K562 (cell line): ENCODE measurements around the gene PEX11A. TPM values are rescaled to one million over a fixed set of nuclear protein-coding genes. Genes with fewer than 3 reads are reported as not detected.

ENCODE experiments used
- ATAC-seq: fragments of 200-7000 bp; cut with Tn5 transposase; 3 replicates; pipeline ENCODE4 v1.9.1; 2020; ENCODE audit warnings: moderate library complexity
- BruUV-seq: library from RNA; stranded (reverse); fragments of 400-500 nt; replicated peaks from 2 replicates; lab custom pipeline; 2021; lab: Mats Ljungman, UMichigan
- CTCF ChIA-PET: fragments of 300-600 bp; formaldehyde crosslinking; extraction: SDS; loops from one replicate; lab custom pipeline; 2021; ENCODE audit warnings: low intra/inter-chr PET ratio; lab: Yijun Ruan, JAX
- POLR2A ChIA-PET: fragments of 300-600, 350-650 bp; sonication (Branson Sonifier 250); formaldehyde crosslinking; extraction: SDS; loops from one replicate; lab custom pipeline; 2021; ENCODE audit warnings: antibody characterized with exemption, inconsistent platforms; lab: Yijun Ruan, JAX
- DNase-seq, 4 experiments: peaks; one replicate each; pipeline versions ENCODE4 v3.0.0 to v3.0.0-alpha.2; 2011 to 2018; ENCODE audit warnings: low spot score in 3 of 4, mixed read lengths in 3 of 4; ENCODE audit errors: extremely low read depth in 1 of 4
- FAIRE-seq: peaks from 2 replicates; lab custom pipeline; 2011; peaks lifted over from hg19 to GRCh38; lab: Jason Lieb, UNC
- H2AFZ ChIP-seq: 2 replicates; pipeline ENCODE4 v1.6.0; 2011; ENCODE audit warnings: low read depth, low read length, control low read depth, inconsistent platforms
- H3K27ac ChIP-seq: fragments of 200-600 bp; 3 replicates; pipeline ENCODE4 v1.8.0; 2011; ENCODE audit warnings: low read depth, mild to moderate bottlenecking, control low read depth, inconsistent platforms, low read length, moderate library complexity, mixed read lengths; ENCODE audit errors: extremely low read depth
- H3K27me3 ChIP-seq, 2 experiments: fragments of 300-600 bp in 1 of 2; 2 replicates in 1 of 2; 3 replicates in 1 of 2; pipeline versions ENCODE4 v1.6.0 to v1.8.0; 2011; ENCODE audit warnings: inconsistent platforms in 2 of 2, low read length in 2 of 2, mild to moderate bottlenecking in 1 of 2, mixed read lengths in 1 of 2, moderate library complexity in 1 of 2; ENCODE audit not compliant: control insufficient read depth in 2 of 2, insufficient read depth in 2 of 2
- H3K36me3 ChIP-seq: fragments of 300-600 bp; 3 replicates; pipeline ENCODE4 v1.8.0; 2011; ENCODE audit warnings: mild to moderate bottlenecking, low read length, inconsistent platforms; ENCODE audit not compliant: control insufficient read depth, insufficient read depth
- H3K4me1 ChIP-seq, 2 experiments: fragments of 200-600 bp in 1 of 2; replicated peaks in 1 of 2; 2 replicates in 1 of 2; 3 replicates in 1 of 2; pipeline versions ENCODE4 v1.5.1 to v1.8.0; 2011; ENCODE audit warnings: inconsistent platforms in 2 of 2, low read length in 2 of 2, mild to moderate bottlenecking in 1 of 2, mixed read lengths in 1 of 2, moderate library complexity in 1 of 2; ENCODE audit not compliant: control insufficient read depth in 2 of 2, insufficient read depth in 2 of 2
- H3K4me2 ChIP-seq: 2 replicates; pipeline ENCODE4 v1.6.1; 2011; ENCODE audit warnings: low read length, control low read depth, inconsistent platforms, mixed read lengths; ENCODE audit not compliant: insufficient read depth
- H3K4me3 ChIP-seq: fragments of 200-600 bp; sonication (generic), shearing (Covaris generic); 2 replicates; pipeline ENCODE4 v1.5.1; 2016; ENCODE audit warnings: control low read depth, inconsistent platforms
- H3K79me2 ChIP-seq: fragments of 200-600 bp; 3 replicates; pipeline ENCODE4 v1.8.0; 2011; ENCODE audit warnings: low read length, inconsistent platforms; ENCODE audit not compliant: control insufficient read depth, insufficient read depth
- H3K9ac ChIP-seq, 2 experiments: 2 replicates each; pipeline versions ENCODE4 v1.6.0 to v1.6.1; 2011; ENCODE audit warnings: low read depth in 2 of 2, low read length in 2 of 2, control low read depth in 1 of 2, inconsistent platforms in 1 of 2, mild to moderate bottlenecking in 1 of 2, mixed read lengths in 1 of 2; ENCODE audit not compliant: insufficient read depth in 1 of 2
- H3K9me1 ChIP-seq: one replicate; pipeline ENCODE4 v1.6.0; 2011; ENCODE audit warnings: inconsistent platforms, mild to moderate bottlenecking, low read length, moderate library complexity; ENCODE audit not compliant: control insufficient read depth, insufficient read depth
- H3K9me3 ChIP-seq: replicated peaks from 2 replicates; pipeline ENCODE4 v1.5.1; 2011; ENCODE audit warnings: low read depth, low read length, inconsistent platforms; ENCODE audit not compliant: control insufficient read depth, insufficient read depth
- H4K20me1 ChIP-seq: replicated peaks from 2 replicates; pipeline ENCODE4 v1.6.1; 2011; ENCODE audit warnings: low read length, inconsistent platforms, mixed read lengths; ENCODE audit not compliant: control insufficient read depth, insufficient read depth
- GABPA ChIP-seq: fragments of 200-800 bp; sonication (Bioruptor generic); conservative IDR thresholded peaks from 2 replicates; pipeline ENCODE4 v1.6.1; 2016; ENCODE audit warnings: low read depth, missing genetic modification characterization, missing compliant biosample characterization
- NUFIP1 ChIP-seq: fragments of 450-650 bp; IDR thresholded peaks from 2 replicates; pipeline ENCODE4 v1.6.1; 2018; ENCODE audit not compliant: partially characterized antibody
- POLR2A ChIP-seq: fragments of 450-650 bp; conservative IDR thresholded peaks from 2 replicates; pipeline ENCODE4 v1.6.1; 2016
- POLR2AphosphoS2 ChIP-seq: IDR thresholded peaks from 2 replicates; pipeline ENCODE4 v1.6.1; 2012; ENCODE audit warnings: low read length, improper control_type of control experiment
- POLR2G ChIP-seq: fragments of 200-400 bp; formaldehyde crosslinking; IDR thresholded peaks from 2 replicates; pipeline ENCODE4 v1.6.1; 2017; ENCODE audit warnings: low read depth, mild to moderate bottlenecking, antibody characterized with exemption, low read length, moderate library complexity
- SPI1 ChIP-seq: IDR thresholded peaks from 2 replicates; pipeline ENCODE4 v1.6.1; 2011; ENCODE audit warnings: low read depth, low read length, control low read depth, borderline replicate concordance
- WGBS: fragments of 100-300 bp; shearing (Covaris generic); methylation state at CpG from one replicate; pipeline ENCODE4 v1.1.6; 2016; ENCODE audit warnings: low coverage, mixed read lengths; ENCODE audit not compliant: insufficient coverage; ENCODE audit errors: missing lambda C conversion rate; 5-methylcytosine and 5-hydroxymethylcytosine counted together
- in situ Hi-C: fragments of 300-500 bp; cut with MboI; formaldehyde crosslinking; loops from 4 replicates; pipeline ENCODE4 v1.15.0; 2018; ENCODE audit warnings: inconsistent platforms, mixed read lengths
- intact Hi-C: fragments of 100-400 bp; cut with micrococcal nuclease; formaldehyde crosslinking; loops from 2 replicates; pipeline ENCODE4 v1.14.2; 2022
- polyA plus RNA-seq, 8 experiments: library from polyadenylated mRNA; depleted of rRNA in 4 of 8; stranded (reverse) in 5 of 8; unstranded in 3 of 8; fragments of >200 nt; fragmentation: Nextera tagmentation in 2 of 8; fragmentation: Illumina TruSeq in 1 of 8; extraction: Ambion mirVana in 2 of 8; extraction: Trizol in 1 of 8; gene quantifications; 2 replicates each; pipeline versions ENCODE4 v1.2.1 to v1.2.3, GENCODE V29; 2011 to 2014; ENCODE audit warnings: inconsistent platforms in 1 of 8, missing spikeins in 1 of 8
- small RNA-seq: library from RNA; depleted of rRNA; stranded (forward); fragments of <200 nt; gene quantifications from one replicate; pipeline ENCODE3, GENCODE V24; 2014
- total RNA-seq, 7 experiments: library from RNA; depleted of rRNA in 6 of 7; stranded (reverse); fragments of >200 nt in 6 of 7; fragmentation: Illumina TruSeq in 2 of 7; extraction: Trizol in 2 of 7; gene quantifications; 2 replicates each; pipeline versions ENCODE4 v1.2.1 to v1.2.3, GENCODE V29; 2011 to 2021; ENCODE audit warnings: low replicate concordance in 1 of 7

PEX11A gene
- total and polyA plus RNA-seq, 9 of the 15 experiments (the other 6 are each of a cell fraction or from before 2014, with no cell fraction given) = not detected

DNA sequence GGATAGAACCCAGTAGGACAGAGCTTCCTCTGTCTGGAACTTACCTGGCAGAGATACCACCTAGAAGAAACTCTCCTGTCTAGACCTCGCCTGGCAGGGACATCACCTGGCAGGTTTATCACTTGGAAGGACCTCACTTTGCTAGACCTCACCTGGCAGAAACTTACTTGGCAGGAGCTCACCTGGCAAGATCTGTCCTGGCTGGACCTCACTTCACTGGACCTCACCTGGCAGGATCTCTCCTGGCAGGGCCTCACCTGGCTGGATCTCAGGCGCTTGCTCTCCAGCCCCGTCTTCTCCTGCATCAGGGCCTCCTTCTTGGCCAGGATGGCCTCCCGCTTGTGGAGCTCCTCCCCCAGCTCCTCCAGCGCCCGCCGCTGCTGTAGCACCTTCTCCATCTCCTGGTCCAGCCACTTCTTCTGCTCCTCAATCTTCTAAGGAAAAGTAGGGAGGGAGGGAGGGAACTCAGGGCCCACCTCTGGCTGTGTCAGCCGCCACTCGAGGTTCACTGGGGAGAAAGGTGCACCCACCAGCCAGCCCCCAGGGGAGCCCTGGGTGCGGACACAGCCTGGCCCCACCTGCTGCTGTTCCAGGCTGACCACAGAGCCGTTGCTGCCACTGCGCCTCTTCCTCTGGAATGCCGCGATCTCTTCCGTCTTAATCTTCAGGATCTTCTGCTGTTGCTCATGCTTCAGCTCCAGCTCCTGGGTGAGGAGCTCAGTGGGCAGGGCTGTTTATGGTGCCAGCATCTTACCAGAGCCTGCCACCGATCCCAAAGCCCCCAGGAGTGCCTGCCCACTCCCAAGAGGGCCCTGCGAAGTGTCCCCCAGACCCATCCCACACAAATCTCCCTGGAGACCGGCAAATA is 57.8 kb downstream of the PEX11A start:
- no peak for TF ChIP-seq GABPA (tag)
- no peak for TF ChIP-seq SPI1
- peak; percentile 56 for TF ChIP-seq POLR2G
- no peak overlapping the region for H2AFZ ChIP-seq
- no peaks in the 10 kb centered on the region for H3K9me1 ChIP-seq
- no peak for DNase-seq
- H3K4me3 ChIP-seq = no peak overlapping the region
- H4K20me1 ChIP-seq = no peaks in the 10 kb centered on the region
- CTCF ChIA-PET = no interaction called here
- H3K79me2 ChIP-seq = no peaks in the 10 kb centered on the region
- no TSS peak for BruUV-seq
- H3K9me3 ChIP-seq = peaks cover 5% of the 10 kb centered on the region; the same call in 1 of the 2 replicates
- no peak overlapping the region for H3K4me2 ChIP-seq
- no peaks in the 10 kb centered on the region; a peak in 1 of 5 replicates for H3K4me1 ChIP-seq
- H3K27ac ChIP-seq = no peak overlapping the region
- WGBS = 89% methylated on average over 8 of the region's 18 CpGs
- H3K27me3 ChIP-seq = no peaks in the 10 kb centered on the region
- peaks cover 43% of the 10 kb centered on the region; the same call in 2 of the 3 replicates for H3K36me3 ChIP-seq
- no peak for FAIRE-seq
- no peak for ATAC-seq
- H3K9ac ChIP-seq = no peak overlapping the region
- POLR2A ChIA-PET = interaction anchor here (0.6 kb wide), 1 partner anchor 135 kb away, joined by 3 read pairs; no protein-coding TSS in a partner anchor
- intact Hi-C loops (no loop called here), in situ Hi-C loops (no loop called here)

DNA sequence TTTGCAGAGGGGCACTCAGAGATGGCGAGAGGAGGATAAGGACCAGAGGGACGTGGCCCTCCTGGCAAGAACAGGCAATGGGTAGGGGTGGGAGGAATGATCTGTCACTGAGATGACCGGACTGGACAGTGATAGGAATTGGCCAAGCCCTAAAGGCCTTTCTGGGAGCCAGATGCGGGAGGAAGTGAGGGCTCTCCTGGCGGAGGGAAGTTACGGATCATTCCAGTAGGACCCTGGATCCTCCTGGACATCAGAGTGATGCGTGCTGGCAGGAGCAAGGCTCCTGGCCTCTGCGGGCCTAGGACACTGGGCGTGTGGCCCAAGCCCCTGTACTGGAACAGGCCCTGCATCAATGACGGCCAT is 58.7 kb downstream of the PEX11A start:
- no peaks in the 10 kb centered on the region for H3K27me3 ChIP-seq
- no peak overlapping the region for H3K4me3 ChIP-seq
- H3K36me3 ChIP-seq = peaks cover 53% of the 10 kb centered on the region
- ATAC-seq = peak; percentile 44; the same call in 2 of the 3 replicates
- intact Hi-C loops = no loop called here
- no peaks in the 10 kb centered on the region for H4K20me1 ChIP-seq
- no peak overlapping the region for H3K9ac ChIP-seq
- H3K79me2 ChIP-seq = no peaks in the 10 kb centered on the region
- WGBS = 80% methylated on average over 7 of the region's 10 CpGs
- TF ChIP-seq NUFIP1 = no peak
- 0 out of 2 replicates have a peak, but pooled peaks have one; percentile 34 for TF ChIP-seq POLR2A
- TF ChIP-seq POLR2AphosphoS2 = peak; percentile 92
- TF ChIP-seq, all 486 proteins: peak for 2
- no peak overlapping the region for H3K27ac ChIP-seq
- no peaks in the 10 kb centered on the region; a peak in 1 of 5 replicates for H3K4me1 ChIP-seq
- H2AFZ ChIP-seq = no peak overlapping the region
- no peak overlapping the region for H3K4me2 ChIP-seq
- no peak for FAIRE-seq
- H3K9me3 ChIP-seq = peaks cover 5% of the 10 kb centered on the region; the same call in 1 of the 2 replicates
- in situ Hi-C loops = no loop called here
- ChIA-PET POLR2A (interaction anchor here (0.6 kb wide), 1 partner anchor 136 kb away, joined by 3 read pairs; no protein-coding TSS in a partner anchor), CTCF (no interaction called here)
- BruUV-seq = no TSS peak
- H3K9me1 ChIP-seq = no peaks in the 10 kb centered on the region
- DNase-seq = peak in 1 of 4 experiments; percentile 9

Small RNAs within 50 kb of the gene (small RNA-seq; reads per million reads assigned to genes)
- gene RNU6-132P = not detected

Other genes starting within 250 kb of the PEX11A start
Only the 7 nearest of the 10 such genes appear.
- 13.8 and 14.8 TPM in 2 replicates for gene TICRR, start 115.3 kb downstream of the PEX11A start, total RNA-seq (2014; rRNA removed)
- gene TICRR, start 115.3 kb downstream of the PEX11A start, total RNA-seq (2014; rRNA removed; fragmentation: Illumina TruSeq; extraction: Trizol) = 11.4 and 11.8 TPM in 2 replicates
- 11.9 and 12.3 TPM in 2 replicates for gene TICRR, start 115.3 kb downstream of the PEX11A start, total RNA-seq (2015; rRNA removed; fragmentation: Illumina TruSeq; extraction: Trizol)
- gene TICRR, start 115.3 kb downstream of the PEX11A start, total RNA-seq (2021) = 21.0 and 22.9 TPM in 2 replicates
- gene TICRR, start 115.3 kb downstream of the PEX11A start, polyA plus RNA-seq (2011; rRNA removed) = 13.7 and 17.2 TPM in 2 replicates
- gene TICRR, start 115.3 kb downstream of the PEX11A start, polyA plus RNA-seq (2014; fragmentation: Illumina TruSeq; extraction: Trizol) = 19.2 and 22.0 TPM in 2 replicates
- 1 to 10 TPM in 1 of 2 experiments, under 1 TPM in 1; 0.84 to 1.0 TPM for gene TICRR, start 115.3 kb downstream of the PEX11A start, polyA plus RNA-seq (2014; fragmentation: Nextera tagmentation; extraction: Ambion mirVana)
- gene TICRR, start 115.3 kb downstream of the PEX11A start, polyA plus RNA-seq (2014; rRNA removed) = 13.7 and 14.2 TPM in 2 replicates
- gene KIF7, start 35.3 kb downstream of the PEX11A start, total RNA-seq (2014; rRNA removed) = 1.6 and 2.0 TPM in 2 replicates
- gene KIF7, start 35.3 kb downstream of the PEX11A start, total RNA-seq (2014; rRNA removed; fragmentation: Illumina TruSeq; extraction: Trizol) = 0.15 and 0.35 TPM in 2 replicates
- gene KIF7, start 35.3 kb downstream of the PEX11A start, total RNA-seq (2015; rRNA removed; fragmentation: Illumina TruSeq; extraction: Trizol) = 0.58 and 0.64 TPM in 2 replicates
- gene KIF7, start 35.3 kb downstream of the PEX11A start, total RNA-seq (2021) = 1.7 and 1.8 TPM in 2 replicates
- gene KIF7, start 35.3 kb downstream of the PEX11A start, polyA plus RNA-seq (2011; rRNA removed) = 1.3 and 1.7 TPM in 2 replicates
- 0.49 and 0.69 TPM in 2 replicates for gene KIF7, start 35.3 kb downstream of the PEX11A start, polyA plus RNA-seq (2014; fragmentation: Illumina TruSeq; extraction: Trizol)
- gene KIF7, start 35.3 kb downstream of the PEX11A start, polyA plus RNA-seq (2014; fragmentation: Nextera tagmentation; extraction: Ambion mirVana) = under 1 TPM; 0.04 to 0.06 TPM
- 1.9 and 3.1 TPM in 2 replicates for gene KIF7, start 35.3 kb downstream of the PEX11A start, polyA plus RNA-seq (2014; rRNA removed)
- not detected in 2 replicates for gene PLIN1, start 11.4 kb downstream of the PEX11A start, total RNA-seq (2014; rRNA removed)
- gene PLIN1, start 11.4 kb downstream of the PEX11A start, total RNA-seq (2014; rRNA removed; fragmentation: Illumina TruSeq; extraction: Trizol) = not detected in 2 replicates
- not detected in 2 replicates for gene PLIN1, start 11.4 kb downstream of the PEX11A start, total RNA-seq (2015; rRNA removed; fragmentation: Illumina TruSeq; extraction: Trizol)
- not detected in 2 replicates for gene PLIN1, start 11.4 kb downstream of the PEX11A start, total RNA-seq (2021)
- not detected in 2 replicates for gene PLIN1, start 11.4 kb downstream of the PEX11A start, polyA plus RNA-seq (2011; rRNA removed)
- gene PLIN1, start 11.4 kb downstream of the PEX11A start, polyA plus RNA-seq (2014; fragmentation: Illumina TruSeq; extraction: Trizol) = not detected in 2 replicates
- gene PLIN1, start 11.4 kb downstream of the PEX11A start, polyA plus RNA-seq (2014; fragmentation: Nextera tagmentation; extraction: Ambion mirVana) = not detected
- not detected in 2 replicates for gene PLIN1, start 11.4 kb downstream of the PEX11A start, polyA plus RNA-seq (2014; rRNA removed)
- not detected in 2 replicates for gene WDR93, start 57 bp upstream of the PEX11A start, total RNA-seq (2014; rRNA removed)
- not detected in 2 replicates for gene WDR93, start 57 bp upstream of the PEX11A start, total RNA-seq (2014; rRNA removed; fragmentation: Illumina TruSeq; extraction: Trizol)
- not detected in 2 replicates for gene WDR93, start 57 bp upstream of the PEX11A start, total RNA-seq (2015; rRNA removed; fragmentation: Illumina TruSeq; extraction: Trizol)
- gene WDR93, start 57 bp upstream of the PEX11A start, total RNA-seq (2021) = not detected in 2 replicates
- gene WDR93, start 57 bp upstream of the PEX11A start, polyA plus RNA-seq (2011; rRNA removed) = not detected in 2 replicates
- gene WDR93, start 57 bp upstream of the PEX11A start, polyA plus RNA-seq (2014; fragmentation: Illumina TruSeq; extraction: Trizol) = not detected in 2 replicates
- gene WDR93, start 57 bp upstream of the PEX11A start, polyA plus RNA-seq (2014; fragmentation: Nextera tagmentation; extraction: Ambion mirVana) = not detected
- not detected in 2 replicates for gene WDR93, start 57 bp upstream of the PEX11A start, polyA plus RNA-seq (2014; rRNA removed)
- 0.36 and 1.0 TPM in 2 replicates for gene MESP1, start 60.5 kb upstream of the PEX11A start, total RNA-seq (2014; rRNA removed)
- not detected in 2 replicates for gene MESP1, start 60.5 kb upstream of the PEX11A start, total RNA-seq (2014; rRNA removed; fragmentation: Illumina TruSeq; extraction: Trizol)
- 0.14 and 0.49 TPM in 2 replicates for gene MESP1, start 60.5 kb upstream of the PEX11A start, total RNA-seq (2015; rRNA removed; fragmentation: Illumina TruSeq; extraction: Trizol)
- gene MESP1, start 60.5 kb upstream of the PEX11A start, total RNA-seq (2021) = 1.1 and 1.6 TPM in 2 replicates
- 0.14 and 0.29 TPM in 2 replicates for gene MESP1, start 60.5 kb upstream of the PEX11A start, polyA plus RNA-seq (2011; rRNA removed)
- gene MESP1, start 60.5 kb upstream of the PEX11A start, polyA plus RNA-seq (2014; fragmentation: Illumina TruSeq; extraction: Trizol) = not detected in 2 replicates
- gene MESP1, start 60.5 kb upstream of the PEX11A start, polyA plus RNA-seq (2014; fragmentation: Nextera tagmentation; extraction: Ambion mirVana) = not detected
- 0.52 and 0.78 TPM in 2 replicates for gene MESP1, start 60.5 kb upstream of the PEX11A start, polyA plus RNA-seq (2014; rRNA removed)
- gene MESP2, start 85.6 kb upstream of the PEX11A start, total RNA-seq (2014; rRNA removed) = 0.82 and 1.1 TPM in 2 replicates
- gene MESP2, start 85.6 kb upstream of the PEX11A start, total RNA-seq (2014; rRNA removed; fragmentation: Illumina TruSeq; extraction: Trizol) = 0.41 and 0.51 TPM in 2 replicates
- gene MESP2, start 85.6 kb upstream of the PEX11A start, total RNA-seq (2015; rRNA removed; fragmentation: Illumina TruSeq; extraction: Trizol) = 0.29 and 0.45 TPM in 2 replicates
- 0.47 and 0.66 TPM in 2 replicates for gene MESP2, start 85.6 kb upstream of the PEX11A start, total RNA-seq (2021)
- gene MESP2, start 85.6 kb upstream of the PEX11A start, polyA plus RNA-seq (2011; rRNA removed) = 0.08 and 0.14 TPM in 2 replicates
- 0.55 and 0.70 TPM in 2 replicates for gene MESP2, start 85.6 kb upstream of the PEX11A start, polyA plus RNA-seq (2014; fragmentation: Illumina TruSeq; extraction: Trizol)
- under 1 TPM; 0.11 to 0.13 TPM for gene MESP2, start 85.6 kb upstream of the PEX11A start, polyA plus RNA-seq (2014; fragmentation: Nextera tagmentation; extraction: Ambion mirVana)
- gene MESP2, start 85.6 kb upstream of the PEX11A start, polyA plus RNA-seq (2014; rRNA removed) = 0.37 and 0.47 TPM in 2 replicates
- 1.0 and 1.8 TPM in 2 replicates for gene ANPEP, start 124.1 kb upstream of the PEX11A start, total RNA-seq (2014; rRNA removed)
- 1.1 and 1.3 TPM in 2 replicates for gene ANPEP, start 124.1 kb upstream of the PEX11A start, total RNA-seq (2014; rRNA removed; fragmentation: Illumina TruSeq; extraction: Trizol)
- gene ANPEP, start 124.1 kb upstream of the PEX11A start, total RNA-seq (2015; rRNA removed; fragmentation: Illumina TruSeq; extraction: Trizol) = 2.5 and 2.6 TPM in 2 replicates
- 4.8 and 5.7 TPM in 2 replicates for gene ANPEP, start 124.1 kb upstream of the PEX11A start, total RNA-seq (2021)
- 0.43 and 2.0 TPM in 2 replicates for gene ANPEP, start 124.1 kb upstream of the PEX11A start, polyA plus RNA-seq (2011; rRNA removed)
- gene ANPEP, start 124.1 kb upstream of the PEX11A start, polyA plus RNA-seq (2014; fragmentation: Illumina TruSeq; extraction: Trizol) = 4.0 and 4.2 TPM in 2 replicates
- under 1 TPM; 0.23 to 0.27 TPM for gene ANPEP, start 124.1 kb upstream of the PEX11A start, polyA plus RNA-seq (2014; fragmentation: Nextera tagmentation; extraction: Ambion mirVana)
- gene ANPEP, start 124.1 kb upstream of the PEX11A start, polyA plus RNA-seq (2014; rRNA removed) = 4.7 and 8.9 TPM in 2 replicates